ENCODE measurements around the gene TNRC18.

TNRC18 gene

DNA sequence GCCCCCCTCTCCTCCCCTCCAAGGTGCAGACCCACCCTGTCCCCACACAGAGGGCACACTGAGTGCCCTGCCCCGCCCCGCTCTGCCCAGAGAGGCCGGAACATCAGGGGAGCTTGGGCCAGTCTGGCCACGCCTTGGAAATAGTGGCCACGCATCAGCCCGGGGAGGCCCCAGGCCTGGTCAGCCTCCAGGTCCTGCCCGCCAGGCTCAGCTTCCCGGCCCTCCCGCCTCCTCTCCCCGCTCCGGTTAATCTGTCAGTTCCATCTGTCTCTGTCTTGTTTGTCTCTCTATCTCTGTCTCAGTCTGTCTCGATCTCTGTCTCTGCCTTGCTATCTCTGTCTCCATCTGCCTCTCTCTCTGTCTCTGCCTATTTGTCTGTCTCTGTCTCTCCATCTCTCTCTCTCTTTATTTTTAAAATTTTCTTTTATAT is 28.9 kb upstream of the TNRC18 start:
- Histone ChIP-seq H3K79me2 (ENCODE audit: insufficient read depth, low read length) (no peaks in the 10 kb centered on the region), H4K20me1 (ENCODE audit: insufficient read depth, low read length, poor library complexity, severe bottlenecking) (no peaks in the 10 kb centered on the region), H3K9ac (ENCODE audit: low read depth, low read length, poor library complexity, severe bottlenecking) (no peak overlapping the region), H3K4me2 (ENCODE audit: low read depth, low read length, poor library complexity, severe bottlenecking) (no peak overlapping the region), H3K27me3 (ENCODE audit: insufficient read depth, low read length, poor library complexity, severe bottlenecking) (no peaks in the 10 kb centered on the region), H3F3A (ENCODE audit: low read depth) (no peaks in the 10 kb centered on the region), H3K36me3 (ENCODE audit: insufficient read depth, low read length) (no peaks in the 10 kb centered on the region), H3K9me2 (replicated peaks; ENCODE audit: low read depth, low read length) (no peaks in the 10 kb centered on the region), H2AFZ (ENCODE audit: low read length) (no peak overlapping the region), H3K4me1 (ENCODE audit: insufficient read depth, low read length, poor library complexity, severe bottlenecking) (peaks cover 18% of the 10 kb centered on the region), H3K9me3 (ENCODE audit: insufficient read depth, low read depth, low read length) (no peaks in the 10 kb centered on the region), H3K4me3 (ENCODE audit: low read length, poor library complexity, severe bottlenecking) (no peak overlapping the region)
- TF ChIP-seq EZH2phosphoT487 (IDR thresholded peaks at IDR 0.05; ENCODE audit: borderline replicate concordance) = no peak
- no peak for TF ChIP-seq CTCF (conservative IDR thresholded peaks at IDR 0.05; ENCODE audit: low read length)

DNA sequence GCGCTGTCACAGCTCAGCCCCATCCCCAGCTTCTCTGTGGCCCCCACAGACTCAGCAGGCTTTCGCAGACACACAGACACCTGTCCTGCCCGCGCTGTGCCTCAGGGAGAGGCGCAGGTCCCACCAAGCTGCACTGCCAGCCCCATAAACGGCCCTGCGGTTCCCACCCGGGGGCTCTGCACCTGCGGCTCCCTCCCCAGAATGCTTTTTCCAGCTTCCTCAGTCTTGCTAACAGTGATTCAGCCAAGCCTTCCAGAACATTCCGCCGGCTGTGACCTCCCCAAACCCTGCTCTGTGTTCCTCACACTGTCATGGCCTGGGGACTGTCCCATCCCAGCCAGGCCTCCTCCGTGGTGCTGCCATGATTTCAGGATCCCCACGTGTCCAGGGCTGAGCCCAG is 27.8 kb upstream of the TNRC18 start:
- H4K20me1 ChIP-seq (ENCODE audit: insufficient read depth, low read length, poor library complexity, severe bottlenecking) = no peaks in the 10 kb centered on the region
- TF ChIP-seq CTCF (conservative IDR thresholded peaks at IDR 0.05; ENCODE audit: low read length) (no peak), EZH2phosphoT487 (IDR thresholded peaks at IDR 0.05; ENCODE audit: borderline replicate concordance) (no peak)
- no peak overlapping the region for H3K9ac ChIP-seq (ENCODE audit: low read depth, low read length, poor library complexity, severe bottlenecking)
- H3K27me3 ChIP-seq (ENCODE audit: insufficient read depth, low read length, poor library complexity, severe bottlenecking) = no peaks in the 10 kb centered on the region
- H3K79me2 ChIP-seq (ENCODE audit: insufficient read depth, low read length) = no peaks in the 10 kb centered on the region
- H3K4me3 ChIP-seq (ENCODE audit: low read length, poor library complexity, severe bottlenecking) = no peak overlapping the region
- no peaks in the 10 kb centered on the region for H3K36me3 ChIP-seq (ENCODE audit: insufficient read depth, low read length)
- H3K4me2 ChIP-seq (ENCODE audit: low read depth, low read length, poor library complexity, severe bottlenecking) = no peak overlapping the region
- no peaks in the 10 kb centered on the region for H3F3A ChIP-seq (ENCODE audit: low read depth)
- H3K9me2 ChIP-seq (replicated peaks; ENCODE audit: low read depth, low read length) = no peaks in the 10 kb centered on the region
- no peaks in the 10 kb centered on the region for H3K9me3 ChIP-seq (ENCODE audit: insufficient read depth, low read depth, low read length)
- peaks cover 12% of the 10 kb centered on the region for H3K4me1 ChIP-seq (ENCODE audit: insufficient read depth, low read length, poor library complexity, severe bottlenecking)
- H2AFZ ChIP-seq (ENCODE audit: low read length) = no peak overlapping the region

GRCh38 chr7:5450549-5451327 is 27.1 kb upstream of the TNRC18 start:
- no peaks in the 10 kb centered on the region for H3K9me2 ChIP-seq (replicated peaks; ENCODE audit: low read depth, low read length)
- TF ChIP-seq CTCF (conservative IDR thresholded peaks at IDR 0.05; ENCODE audit: low read length) = peak; percentile 74
- TF ChIP-seq EZH2phosphoT487 (IDR thresholded peaks at IDR 0.05; ENCODE audit: borderline replicate concordance) = no peak
- no peak overlapping the region for H3K9ac ChIP-seq (ENCODE audit: low read depth, low read length, poor library complexity, severe bottlenecking)
- H3K36me3 ChIP-seq (ENCODE audit: insufficient read depth, low read length) = no peaks in the 10 kb centered on the region
- H4K20me1 ChIP-seq (ENCODE audit: insufficient read depth, low read length, poor library complexity, severe bottlenecking) = no peaks in the 10 kb centered on the region
- H3F3A ChIP-seq (ENCODE audit: low read depth) = no peaks in the 10 kb centered on the region
- H3K4me3 ChIP-seq (ENCODE audit: low read length, poor library complexity, severe bottlenecking) = no peak overlapping the region
- no peaks in the 10 kb centered on the region for H3K9me3 ChIP-seq (ENCODE audit: insufficient read depth, low read depth, low read length)
- H2AFZ ChIP-seq (ENCODE audit: low read length) = no peak overlapping the region
- H3K4me2 ChIP-seq (ENCODE audit: low read depth, low read length, poor library complexity, severe bottlenecking) = no peak overlapping the region
- H3K27me3 ChIP-seq (ENCODE audit: insufficient read depth, low read length, poor library complexity, severe bottlenecking) = no peaks in the 10 kb centered on the region
- no peaks in the 10 kb centered on the region for H3K79me2 ChIP-seq (ENCODE audit: insufficient read depth, low read length)
- peaks cover 6% of the 10 kb centered on the region for H3K4me1 ChIP-seq (ENCODE audit: insufficient read depth, low read length, poor library complexity, severe bottlenecking)
